ENCODE measurements around the gene MCC.

- TF ChIP-seq EP300 (IDR thresholded peaks at IDR 0.05) = no peak
- TF ChIP-seq CTCF (IDR thresholded peaks at IDR 0.05) = no peak
- no peak for TF ChIP-seq POLR2A (IDR thresholded peaks at IDR 0.05)
These were observed 514.3 kb downstream of the MCC start for GRCh38 chr5:112973904-112974303.

All from ovary (tissue), 3 donors.